LNCAP (cell line): ENCODE data around the gene SPAG6.

Experiments used
- TF ChIP-seq, protein P1 (sequence below): fragments of 450-650 bp; IDR thresholded peaks from 2 replicates; pipeline ENCODE4 v1.5.1; 2017; ENCODE audit warnings: mild to moderate bottlenecking

Gene SPAG6

DNA sequence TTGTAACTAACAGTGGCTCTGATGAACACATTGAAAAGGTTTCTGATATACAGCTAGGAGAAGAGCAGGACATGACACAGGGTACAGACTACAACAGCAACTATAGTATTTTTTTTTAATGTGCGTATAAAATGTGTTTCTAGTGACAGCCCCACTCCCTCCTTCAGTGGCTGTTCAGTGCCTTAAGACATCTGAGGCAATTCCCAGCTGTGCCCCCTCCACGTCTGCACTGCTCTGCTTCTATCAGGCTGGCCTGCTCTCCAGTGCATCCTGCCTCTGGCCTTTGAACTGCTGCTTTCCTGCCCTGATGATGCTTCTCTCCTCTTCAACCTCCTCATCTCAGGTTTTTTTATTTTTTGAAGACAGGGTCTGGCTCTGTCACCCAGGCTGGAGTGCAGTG is 111.2 kb downstream of the SPAG6 start:
- TF ChIP-seq, protein P1, sequence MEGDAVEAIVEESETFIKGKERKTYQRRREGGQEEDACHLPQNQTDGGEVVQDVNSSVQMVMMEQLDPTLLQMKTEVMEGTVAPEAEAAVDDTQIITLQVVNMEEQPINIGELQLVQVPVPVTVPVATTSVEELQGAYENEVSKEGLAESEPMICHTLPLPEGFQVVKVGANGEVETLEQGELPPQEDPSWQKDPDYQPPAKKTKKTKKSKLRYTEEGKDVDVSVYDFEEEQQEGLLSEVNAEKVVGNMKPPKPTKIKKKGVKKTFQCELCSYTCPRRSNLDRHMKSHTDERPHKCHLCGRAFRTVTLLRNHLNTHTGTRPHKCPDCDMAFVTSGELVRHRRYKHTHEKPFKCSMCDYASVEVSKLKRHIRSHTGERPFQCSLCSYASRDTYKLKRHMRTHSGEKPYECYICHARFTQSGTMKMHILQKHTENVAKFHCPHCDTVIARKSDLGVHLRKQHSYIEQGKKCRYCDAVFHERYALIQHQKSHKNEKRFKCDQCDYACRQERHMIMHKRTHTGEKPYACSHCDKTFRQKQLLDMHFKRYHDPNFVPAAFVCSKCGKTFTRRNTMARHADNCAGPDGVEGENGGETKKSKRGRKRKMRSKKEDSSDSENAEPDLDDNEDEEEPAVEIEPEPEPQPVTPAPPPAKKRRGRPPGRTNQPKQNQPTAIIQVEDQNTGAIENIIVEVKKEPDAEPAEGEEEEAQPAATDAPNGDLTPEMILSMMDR = no peak

DNA sequence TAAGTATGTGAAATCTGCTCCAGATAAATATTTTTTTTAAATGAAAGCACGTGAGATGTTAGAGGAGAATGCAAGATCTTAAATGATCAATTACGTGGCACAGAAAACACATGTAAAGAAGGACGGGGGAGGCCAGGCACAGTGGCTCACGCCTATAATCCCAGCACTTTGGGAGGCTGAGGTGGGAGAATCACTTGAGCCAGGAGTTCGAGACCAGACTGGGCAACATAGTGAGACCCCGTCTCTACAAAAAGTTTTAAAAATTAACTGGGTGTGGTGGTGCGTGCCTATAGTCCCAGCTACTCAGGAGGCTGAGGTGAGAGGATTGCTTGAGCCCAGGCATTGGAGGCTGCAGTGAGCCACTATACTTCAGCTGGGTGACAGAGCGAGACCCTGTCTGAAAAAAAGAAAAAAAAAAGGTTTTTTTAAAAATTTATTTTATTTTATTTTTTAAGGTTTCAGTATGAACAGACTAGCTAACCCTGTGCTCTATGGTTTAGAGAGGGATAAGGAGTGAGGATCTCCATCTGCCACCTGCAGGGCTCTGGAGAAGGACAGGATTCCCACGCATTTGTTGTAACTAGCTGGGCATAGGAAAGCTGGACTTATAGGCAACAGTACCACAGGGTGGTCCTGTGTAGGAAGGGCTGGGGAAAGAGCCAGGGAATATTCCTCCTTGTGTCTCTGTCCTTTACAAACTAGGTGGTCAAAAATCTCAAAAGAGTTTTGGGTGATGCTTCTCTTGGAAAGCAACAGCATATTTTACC is 113.2 kb downstream of the SPAG6 start:
- TF ChIP-seq, protein P1 = no peak

DNA sequence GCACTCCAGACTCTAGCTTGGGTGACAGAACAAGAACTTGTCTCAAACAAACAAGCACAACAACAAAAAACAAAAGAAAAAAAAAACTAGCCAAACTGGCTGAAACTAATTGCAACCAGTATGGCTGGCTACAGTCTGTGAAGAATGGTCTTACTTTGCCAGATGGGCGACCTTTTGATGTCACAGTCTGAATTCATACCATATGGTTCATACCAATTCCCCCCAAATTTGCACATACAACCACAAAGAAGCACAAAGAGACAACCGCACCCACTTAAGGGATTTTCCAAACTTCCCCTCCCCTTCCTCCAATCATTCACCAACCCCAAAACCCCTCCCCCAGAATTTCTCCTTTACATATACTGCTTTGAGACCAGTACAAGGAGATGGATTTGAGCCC is 114.2 kb downstream of the SPAG6 start:
- TF ChIP-seq, protein P1 = no peak

DNA sequence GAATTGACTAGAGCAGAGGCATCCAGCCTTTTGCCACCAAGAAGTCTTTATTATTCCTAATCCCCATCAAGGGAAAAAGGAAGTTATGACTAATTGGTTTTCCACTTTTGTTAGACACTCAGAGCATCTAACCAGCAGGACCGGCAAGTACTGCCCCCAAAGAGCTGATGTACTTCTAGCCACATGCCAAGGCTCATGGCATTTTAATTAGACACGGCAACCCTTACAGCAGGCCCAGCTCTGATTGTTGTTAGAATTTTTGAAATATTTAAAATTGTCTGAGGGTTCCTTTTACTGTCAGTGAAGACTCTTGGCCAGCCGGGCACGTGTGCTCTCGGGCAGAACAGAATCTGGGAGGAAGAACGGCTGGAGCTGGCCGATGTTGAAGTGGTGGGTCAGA is 114.8 kb downstream of the SPAG6 start:
- TF ChIP-seq, protein P1 = no peak

DNA sequence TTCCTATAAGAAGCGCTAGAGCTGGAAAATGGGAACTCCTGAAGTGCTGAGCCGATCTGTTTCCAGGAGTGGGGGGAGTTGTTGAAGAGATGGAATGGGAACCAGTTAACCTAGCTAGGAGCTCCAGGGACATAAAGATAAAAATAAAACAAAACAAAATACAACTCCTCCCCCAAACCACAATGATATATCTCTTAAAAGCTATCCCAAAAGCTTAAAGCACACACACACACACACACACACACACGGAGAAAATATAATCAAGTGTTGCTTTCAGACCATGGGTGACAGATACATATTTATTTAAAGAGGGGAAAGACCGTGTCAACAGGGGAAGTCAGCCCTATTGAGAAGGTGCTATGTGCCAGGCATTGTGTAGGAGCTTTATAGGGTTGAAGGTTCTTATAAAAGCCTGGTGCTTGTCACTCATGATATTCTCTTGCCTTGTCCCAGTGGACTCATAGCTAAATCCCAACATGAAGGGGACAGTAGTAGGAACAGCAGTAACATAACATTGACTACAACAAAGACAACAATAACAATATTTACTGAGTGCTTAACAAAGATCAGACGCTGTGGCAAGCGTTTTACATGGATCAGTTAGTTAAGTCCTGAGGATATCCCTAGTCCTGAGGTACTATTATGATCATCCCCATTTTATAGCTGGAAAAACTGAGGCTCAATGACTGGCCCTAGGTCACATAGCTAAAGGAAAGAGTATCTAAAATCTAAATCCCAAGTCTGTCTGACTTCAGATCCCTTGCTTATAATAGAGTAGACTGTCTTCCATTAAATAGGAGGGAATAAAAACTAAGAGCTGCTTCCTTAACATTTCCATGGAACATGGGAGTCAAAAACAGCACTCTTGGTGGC is 115.5 kb downstream of the SPAG6 start:
- TF ChIP-seq, protein P1 = no peak

DNA sequence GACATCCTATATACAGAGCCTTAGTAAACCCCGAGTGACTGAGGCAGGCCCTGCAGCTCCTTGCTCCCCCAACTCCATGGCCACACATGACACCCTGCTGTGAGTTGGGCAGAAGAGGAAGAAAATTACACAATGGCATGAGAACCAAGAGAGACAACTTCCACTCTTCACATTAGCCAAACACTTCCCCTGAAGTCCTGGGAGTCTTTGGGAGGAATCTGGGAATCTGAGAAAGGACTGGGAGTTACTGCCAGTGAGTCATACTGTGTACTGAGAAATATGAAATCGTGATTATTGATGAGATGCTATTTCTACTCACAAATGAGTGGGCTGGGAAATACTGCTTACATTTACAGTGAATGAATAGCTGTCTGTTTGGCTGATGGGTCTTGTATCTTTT is 116.6 kb downstream of the SPAG6 start:
- TF ChIP-seq, protein P1 = no peak

DNA sequence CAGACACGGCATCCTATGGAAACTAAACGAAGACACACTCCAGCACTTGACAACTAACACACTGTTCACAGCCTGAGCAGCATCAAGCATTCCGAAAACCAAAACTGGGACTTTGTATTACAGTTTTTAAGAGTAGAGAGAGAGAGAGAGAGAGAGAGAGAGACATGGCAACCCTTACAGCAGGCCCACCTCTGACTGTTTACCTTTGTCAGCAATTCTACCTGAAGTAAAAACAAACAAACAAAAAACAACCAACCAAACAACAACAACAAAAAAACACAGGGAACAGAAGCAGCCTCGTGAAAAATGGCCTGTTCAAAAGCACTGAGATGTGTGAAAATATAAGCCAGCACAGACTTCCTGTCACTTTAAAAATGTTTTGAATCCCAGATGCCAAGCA is 118.0 kb downstream of the SPAG6 start:
- TF ChIP-seq, protein P1 = no peak
